ENCODE results near the gene NRXN2.

NRXN2 gene

DNA sequence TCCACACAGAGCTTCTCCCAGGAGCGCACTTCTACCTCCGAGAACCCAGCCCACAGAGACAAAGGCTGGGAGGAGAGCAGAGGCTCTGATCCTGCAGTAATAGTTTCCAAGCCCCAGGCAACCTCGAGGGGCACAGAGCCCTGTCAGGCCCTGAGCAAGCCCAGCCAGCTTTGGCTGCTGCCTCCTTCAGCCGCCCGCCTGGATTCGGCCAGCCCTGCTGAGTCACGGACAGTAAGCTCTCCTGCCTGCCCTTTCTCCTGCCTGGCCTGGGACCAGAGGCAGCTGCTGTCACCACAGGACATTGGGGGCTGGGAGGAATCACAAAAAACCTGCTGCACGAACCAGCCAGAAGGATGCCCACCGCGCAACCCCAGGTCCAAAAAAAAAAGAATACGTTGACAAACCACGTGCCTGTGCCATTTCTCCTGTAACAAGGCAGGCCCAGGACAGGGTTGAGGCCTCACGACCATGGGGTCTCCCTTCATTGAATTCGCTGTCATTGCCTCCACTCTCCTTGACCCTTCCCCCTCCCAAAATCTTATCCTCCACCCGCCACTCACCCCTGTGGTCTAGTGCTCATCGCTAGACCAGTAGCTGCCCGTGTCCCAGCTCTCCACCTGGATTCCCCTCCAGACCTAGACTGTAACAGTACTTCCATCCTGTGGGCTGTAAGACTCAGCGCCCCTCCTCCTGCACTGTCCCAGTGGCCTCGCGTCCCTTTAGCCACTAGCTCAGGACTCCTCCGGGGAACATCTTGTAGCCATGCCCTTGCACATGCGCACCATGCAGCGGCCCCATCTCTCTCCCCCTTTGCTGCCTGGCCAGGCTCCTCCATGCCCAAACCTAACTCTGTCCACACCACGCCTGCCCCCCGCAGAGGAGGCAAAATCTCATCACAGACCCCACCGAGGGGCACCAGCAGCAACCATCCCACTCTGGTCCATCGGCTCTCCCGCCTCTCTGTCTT is 139.4 kb downstream of the NRXN2 start:
- H3K27ac ChIP-seq (ENCODE audit: low read depth, low read length, poor library complexity, severe bottlenecking): no peak overlapping the region
- H3K27me3 ChIP-seq (ENCODE audit: insufficient read depth, low read length): no peaks in the 10 kb centered on the region; the same call in 1 of the 2 replicates
- no peak overlapping the region for H2AFZ ChIP-seq (ENCODE audit: low read length)

DNA sequence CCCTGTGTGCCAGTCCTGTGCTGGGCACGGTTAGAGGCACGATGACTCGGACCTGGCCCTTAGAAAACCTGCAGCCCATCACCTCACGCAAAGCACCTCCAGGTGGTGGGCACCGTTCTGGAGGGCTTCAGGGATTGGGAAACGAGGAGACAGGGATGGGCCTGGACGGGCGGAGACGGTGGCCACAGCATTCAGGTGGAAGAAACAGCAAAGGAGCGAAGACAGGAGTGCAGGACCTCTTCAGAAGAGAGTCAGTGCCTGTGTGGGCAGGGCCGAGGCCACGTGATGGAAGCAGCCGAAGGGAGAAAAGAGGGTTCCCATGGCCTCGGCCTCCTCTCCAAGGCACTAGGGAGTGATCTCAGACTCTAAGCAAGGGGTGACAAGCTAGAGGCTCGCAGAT is 140.1 kb downstream of the NRXN2 start:
- no peaks in the 10 kb centered on the region for H3F3A ChIP-seq (ENCODE audit: insufficient read depth, low read length)
- H3K4me1 ChIP-seq (ENCODE audit: insufficient read depth, low read length, severe bottlenecking): no peaks in the 10 kb centered on the region
- no peak overlapping the region for H3K4me3 ChIP-seq (ENCODE audit: low read depth, low read length, poor library complexity, severe bottlenecking)
- no peaks in the 10 kb centered on the region for H3K27me3 ChIP-seq (ENCODE audit: insufficient read depth, low read length)
- H2AFZ ChIP-seq (ENCODE audit: low read length): no peak overlapping the region
- H3K27ac ChIP-seq (ENCODE audit: low read depth, low read length, poor library complexity, severe bottlenecking): no peak overlapping the region
- no peak overlapping the region for H3K9ac ChIP-seq (ENCODE audit: low read length)
- H4K20me1 ChIP-seq (ENCODE audit: insufficient read depth, low read length): no peaks in the 10 kb centered on the region
- H3K9me3 ChIP-seq (ENCODE audit: low read length): no peaks in the 10 kb centered on the region
- no peaks in the 10 kb centered on the region for H3K36me3 ChIP-seq (ENCODE audit: insufficient read depth, low read length)
- H3K4me2 ChIP-seq (ENCODE audit: low read length): no peak overlapping the region
- H3K9me2 ChIP-seq (ENCODE audit: low read depth, low read length): no peaks in the 10 kb centered on the region
- no peaks in the 10 kb centered on the region for H3K79me2 ChIP-seq (ENCODE audit: insufficient read depth, low read length)
- no peak for TF ChIP-seq CTCF (IDR thresholded peaks at IDR 0.05; ENCODE audit: low read length)
- no peak for TF ChIP-seq EZH2 (IDR thresholded peaks at IDR 0.05; ENCODE audit: borderline replicate concordance, low read length)

More for the DNA sequence above, 139.4 kb downstream of the NRXN2 start:
- no peaks in the 10 kb centered on the region for H4K20me1 ChIP-seq (ENCODE audit: insufficient read depth, low read length)
- no peaks in the 10 kb centered on the region for H3K9me2 ChIP-seq (ENCODE audit: low read depth, low read length)
- H3F3A ChIP-seq (ENCODE audit: insufficient read depth, low read length): no peaks in the 10 kb centered on the region
- no peak overlapping the region for H3K4me3 ChIP-seq (ENCODE audit: low read depth, low read length, poor library complexity, severe bottlenecking)
- no peak overlapping the region for H3K4me2 ChIP-seq (ENCODE audit: low read length)
- H3K9ac ChIP-seq (ENCODE audit: low read length): no peak overlapping the region
- no peaks in the 10 kb centered on the region for H3K4me1 ChIP-seq (ENCODE audit: insufficient read depth, low read length, severe bottlenecking)
- TF ChIP-seq EZH2 (IDR thresholded peaks at IDR 0.05; ENCODE audit: borderline replicate concordance, low read length): no peak
- TF ChIP-seq CTCF (IDR thresholded peaks at IDR 0.05; ENCODE audit: low read length): no peak
- H3K9me3 ChIP-seq (ENCODE audit: low read length): no peaks in the 10 kb centered on the region
- H3K79me2 ChIP-seq (ENCODE audit: insufficient read depth, low read length): no peaks in the 10 kb centered on the region
- H3K36me3 ChIP-seq (ENCODE audit: insufficient read depth, low read length): no peaks in the 10 kb centered on the region

GRCh38 chr11:64581057-64581523 is 141.9 kb downstream of the NRXN2 start:
- Histone ChIP-seq H3F3A (ENCODE audit: insufficient read depth, low read length) (no peaks in the 10 kb centered on the region), H3K9me3 (ENCODE audit: low read length) (no peaks in the 10 kb centered on the region), H3K4me2 (ENCODE audit: low read length) (no peak overlapping the region), H4K20me1 (ENCODE audit: insufficient read depth, low read length) (no peaks in the 10 kb centered on the region), H3K4me3 (ENCODE audit: low read depth, low read length, poor library complexity, severe bottlenecking) (no peak overlapping the region), H3K79me2 (ENCODE audit: insufficient read depth, low read length) (no peaks in the 10 kb centered on the region), H3K9ac (ENCODE audit: low read length) (no peak overlapping the region), H2AFZ (ENCODE audit: low read length) (no peak overlapping the region), H3K4me1 (ENCODE audit: insufficient read depth, low read length, severe bottlenecking) (no peaks in the 10 kb centered on the region), H3K9me2 (ENCODE audit: low read depth, low read length) (no peaks in the 10 kb centered on the region), H3K27me3 (ENCODE audit: insufficient read depth, low read length) (peaks cover 5% of the 10 kb centered on the region; the same call in 1 of the 2 replicates), H3K36me3 (ENCODE audit: insufficient read depth, low read length) (no peaks in the 10 kb centered on the region), H3K27ac (ENCODE audit: low read depth, low read length, poor library complexity, severe bottlenecking) (no peak overlapping the region)
- TF ChIP-seq CTCF (IDR thresholded peaks at IDR 0.05; ENCODE audit: low read length) (no peak), EZH2 (IDR thresholded peaks at IDR 0.05; ENCODE audit: borderline replicate concordance, low read length) (no peak)
